ENCODE measurements around the gene CSRNP3. TPM values are rescaled to one million over a fixed set of nuclear protein-coding genes. Genes with fewer than 3 reads are reported as not detected.

Gene CSRNP3
- total RNA-seq, 4 donors from 2014 or later, result 0.37 to 11.1 (median 3.2) TPM

GRCh38 chr2:165637396-165637795 lies 167.9 kb downstream of the CSRNP3 start:
- H3K27ac ChIP-seq, result no peak overlapping the region
- intact Hi-C loops (cut with DNase I; ENCODE audit: low total_unique reads), result no loop called here
- no peak for TF ChIP-seq POLR2AphosphoS5 (IDR thresholded peaks at IDR 0.05)
- TF ChIP-seq EP300 (IDR thresholded peaks at IDR 0.05; ENCODE audit: low read depth), result no peak
- no peak for TF ChIP-seq CTCF (IDR thresholded peaks at IDR 0.05)
- no peak for TF ChIP-seq POLR2A (IDR thresholded peaks at IDR 0.05)
- H3K9me3 ChIP-seq, result no peaks in the 10 kb centered on the region
- no peaks in the 10 kb centered on the region for H3K36me3 ChIP-seq
- no peak overlapping the region for H3K4me3 ChIP-seq
- WGBS, 2 donors (ENCODE audit: low coverage in 1 of 2), result 91 to 100% methylated on average over 2 of the region's 2 CpGs
- in situ Hi-C loops (cut with MboI; ENCODE audit: low pct_ligation_motif_present in 1 of 4, low pct_unique_long_range_greater_than_20kb in 1 of 4, low sequenced_read_pairs in 3 of 4), result no loop called here
- peaks cover 0 to 6% (median 0%) of the 10 kb centered on the region in 4 donors for H3K4me1 ChIP-seq
- H3K27me3 ChIP-seq, result no peaks in the 10 kb centered on the region
- DNase-seq, result no peak

DNA sequence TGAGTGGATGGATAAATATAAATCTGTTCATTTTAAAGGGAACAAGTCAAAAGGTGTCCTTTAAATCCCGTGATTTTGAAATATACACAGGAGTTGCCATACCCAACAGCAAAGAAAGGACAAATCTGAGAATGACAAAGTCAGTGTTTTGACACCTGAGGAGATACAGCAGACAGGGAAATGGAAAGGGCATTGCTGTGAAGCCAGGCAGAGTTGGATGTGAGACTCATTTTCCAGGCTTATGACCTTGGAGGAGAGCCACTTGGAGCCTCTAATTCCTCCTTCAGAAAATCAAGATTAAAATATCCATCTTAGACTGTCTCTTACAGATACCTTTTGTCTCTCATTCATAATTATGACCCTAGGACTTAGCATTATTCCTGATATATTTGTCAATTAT lies 170.0 kb downstream of the CSRNP3 start:
- no peak overlapping the region for H3K27ac ChIP-seq
- TF ChIP-seq POLR2A (IDR thresholded peaks at IDR 0.05) (no peak), EP300 (IDR thresholded peaks at IDR 0.05; ENCODE audit: low read depth) (no peak), CTCF (IDR thresholded peaks at IDR 0.05) (no peak), POLR2AphosphoS5 (IDR thresholded peaks at IDR 0.05) (no peak)
- H3K9me3 ChIP-seq, result no peaks in the 10 kb centered on the region
- H3K4me1 ChIP-seq, result peaks cover 0 to 6% (median 0%) of the 10 kb centered on the region in 4 donors
- H3K27me3 ChIP-seq, result no peaks in the 10 kb centered on the region
- in situ Hi-C loops (cut with MboI; ENCODE audit: low pct_ligation_motif_present in 1 of 4, low pct_unique_long_range_greater_than_20kb in 1 of 4, low sequenced_read_pairs in 3 of 4), result no loop called here
- no peak for DNase-seq
- 75 to 81% methylated on average over 1 of the region's 1 CpG for WGBS, 2 donors (ENCODE audit: low coverage in 1 of 2)
- H3K4me3 ChIP-seq, result no peak overlapping the region
- no peaks in the 10 kb centered on the region for H3K36me3 ChIP-seq
- intact Hi-C loops (cut with DNase I; ENCODE audit: low total_unique reads), result no loop called here

GRCh38 chr2:165640247-165640929 lies 170.9 kb downstream of the CSRNP3 start:
- TF ChIP-seq POLR2AphosphoS5 (IDR thresholded peaks at IDR 0.05) (no peak), POLR2A (IDR thresholded peaks at IDR 0.05) (no peak), EP300 (IDR thresholded peaks at IDR 0.05; ENCODE audit: low read depth) (no peak), CTCF (IDR thresholded peaks at IDR 0.05) (no peak)
- in situ Hi-C loops (cut with MboI; ENCODE audit: low pct_ligation_motif_present in 1 of 4, low pct_unique_long_range_greater_than_20kb in 1 of 4, low sequenced_read_pairs in 3 of 4), result no loop called here

DNA sequence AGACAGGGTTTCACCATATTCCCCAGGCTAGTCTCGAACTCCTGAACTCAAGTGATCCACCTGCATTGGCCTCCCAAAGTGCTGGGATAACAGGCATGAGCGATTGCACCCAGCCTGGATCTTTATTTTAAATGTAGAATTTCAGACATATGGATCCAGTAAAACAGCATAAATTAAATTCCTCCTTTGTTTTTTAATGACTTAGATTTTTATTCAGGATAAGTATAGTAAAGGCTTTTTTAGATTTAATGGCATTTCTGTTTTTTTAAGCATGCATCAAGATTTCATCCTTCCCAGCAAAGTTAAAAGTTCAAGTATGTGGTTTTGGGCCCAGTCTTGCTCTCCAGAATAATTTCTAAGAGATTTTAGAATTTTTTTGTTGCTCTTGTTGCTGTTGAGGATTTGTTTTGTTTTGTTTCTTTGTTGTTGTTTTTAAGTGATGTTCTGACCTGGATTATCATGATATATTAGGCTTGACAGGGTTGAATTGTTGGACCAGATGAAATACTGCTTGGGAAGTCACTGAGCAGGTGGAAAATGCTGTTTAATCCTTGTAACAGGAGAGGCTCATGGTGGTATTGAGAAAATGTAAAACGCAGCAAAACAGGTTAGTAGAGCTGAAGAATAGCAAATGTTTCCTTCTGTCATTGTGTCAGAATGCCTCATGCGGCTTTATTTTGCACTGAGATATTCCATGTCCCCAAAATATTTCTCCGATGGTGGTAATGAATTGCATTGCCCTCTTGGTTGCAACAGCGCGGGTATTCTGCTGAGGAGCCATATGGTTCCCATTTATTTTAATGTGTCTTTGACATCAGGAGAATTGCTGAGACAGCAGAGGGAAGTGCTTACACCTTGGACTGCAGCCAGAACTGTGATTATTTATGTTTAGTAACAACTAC lies 176.7 kb downstream of the CSRNP3 start:
- no peaks in the 10 kb centered on the region for H3K36me3 ChIP-seq
- DNase-seq, result no peak
- no peak for TF ChIP-seq EP300 (IDR thresholded peaks at IDR 0.05; ENCODE audit: low read depth)
- TF ChIP-seq POLR2A (IDR thresholded peaks at IDR 0.05), result no peak
- no peak for TF ChIP-seq CTCF (IDR thresholded peaks at IDR 0.05)
- TF ChIP-seq POLR2AphosphoS5 (IDR thresholded peaks at IDR 0.05), result no peak
- no peaks in the 10 kb centered on the region for H3K4me1 ChIP-seq
- intact Hi-C loops (cut with DNase I; ENCODE audit: low total_unique reads) (no loop called here), in situ Hi-C loops (cut with MboI; ENCODE audit: low pct_ligation_motif_present in 1 of 4, low pct_unique_long_range_greater_than_20kb in 1 of 4, low sequenced_read_pairs in 3 of 4) (no loop called here)
- H3K9me3 ChIP-seq, result no peaks in the 10 kb centered on the region
- H3K27me3 ChIP-seq, result no peaks in the 10 kb centered on the region
- no peak overlapping the region for H3K27ac ChIP-seq
- WGBS, 2 donors (ENCODE audit: low coverage in 1 of 2), result 72 to 77% methylated on average over 4 to 7 of the region's 7 CpGs
- H3K4me3 ChIP-seq, result no peak overlapping the region

More at GRCh38 chr2:165640247-165640929, 170.9 kb downstream of the CSRNP3 start:
- no peak overlapping the region for H3K4me3 ChIP-seq
- intact Hi-C loops (cut with DNase I; ENCODE audit: low total_unique reads), result no loop called here
- H3K4me1 ChIP-seq, result no peaks in the 10 kb centered on the region
- DNase-seq, result no peak
- H3K27me3 ChIP-seq, result no peaks in the 10 kb centered on the region
- H3K36me3 ChIP-seq, result no peaks in the 10 kb centered on the region
- WGBS, 2 donors (ENCODE audit: low coverage in 1 of 2), result 54 to 63% methylated on average over 2 to 3 of the region's 3 CpGs
- no peak overlapping the region for H3K27ac ChIP-seq
- no peaks in the 10 kb centered on the region for H3K9me3 ChIP-seq
